Right lobe of liver (tissue), 6 donors: ENCODE data around the gene ICE2. TPM values are rescaled to one million over a fixed set of nuclear protein-coding genes. Genes with fewer than 3 reads are reported as not detected.
A peak's percentile ranks its signal among the peaks of the same experiment; 100 is the strongest.

Experiments used
- ATAC-seq, 4 donors: fragments of 200-7000 bp; cut with Tn5 transposase; one replicate each; pipeline ENCODE4 v1.9.1; 2020; ENCODE audit warnings: mild to moderate bottlenecking in 4 of 4, moderate library complexity in 4 of 4
- DNase-seq, 3 donors: peaks; one replicate each; pipeline ENCODE4 v3.0.0-alpha.2; 2020
- H3K27ac ChIP-seq, 3 donors: fragments of 200-600 bp; one replicate each; pipeline ENCODE4 v1.8.0; 2022
- H3K27me3 ChIP-seq, 2 donors: fragments of 200-600 bp; one replicate each; pipeline ENCODE4 v1.8.0; 2022
- H3K36me3 ChIP-seq, 4 donors: fragments of 200-600 bp; sonication (generic) in 1 of 4; one replicate each; pipeline versions ENCODE4 v1.5.1 to v1.8.0; 2017 to 2022; ENCODE audit warnings: control low read depth in 1 of 4
- H3K4me1 ChIP-seq, 4 donors: fragments of 200-600 bp; sonication (generic) in 1 of 4; one replicate each; pipeline versions ENCODE4 v1.5.1 to v1.8.0; 2017 to 2022; ENCODE audit warnings: control low read depth in 1 of 4
- H3K4me3 ChIP-seq, 3 donors: fragments of 200-600 bp; one replicate each; pipeline ENCODE4 v1.8.0; 2022
- H3K9me3 ChIP-seq, 4 donors: fragments of 200-600 bp; sonication (generic) in 1 of 4; one replicate each; pipeline versions ENCODE4 v1.5.1 to v1.8.0; 2017 to 2022; ENCODE audit warnings: control low read depth in 1 of 4
- CTCF ChIP-seq, 4 donors: fragments of 200-600 bp in 3 of 4; fragments of 450-650 bp in 1 of 4; IDR thresholded peaks; one replicate each; pipeline versions ENCODE4 v1.5.1 to v1.8.0; 2016 to 2022; ENCODE audit warnings: antibody characterized with exemption in 4 of 4, mild to moderate bottlenecking in 2 of 4
- POLR2A ChIP-seq: fragments of 450-650 bp; IDR thresholded peaks from one replicate; pipeline ENCODE4 v1.6.1; 2017; ENCODE audit warnings: antibody characterized with exemption, mild to moderate bottlenecking
- WGBS: methylation state at CpG from one replicate; pipeline ENCODE4 v1.1.6; 2018; ENCODE audit warnings: low coverage, low lambda C conversion rate; ENCODE audit not compliant: insufficient coverage; ENCODE audit errors: missing lambda C conversion rate; 5-methylcytosine and 5-hydroxymethylcytosine counted together
- intact Hi-C, 2 donors: fragments of 100-400 bp; cut with DNase I; formaldehyde crosslinking; loops; one replicate each; pipeline versions ENCODE4 v1.11.2 to v1.14.1; 2022
- total RNA-seq, 6 experiments: library from RNA; depleted of rRNA in 2 of 6; stranded (reverse); fragments of >200 nt in 2 of 6; fragmentation: NEBNext Ultra II Directional in 3 of 6; extraction: Animal tissue kit (Norgen Biotek cat#: 25700) in 3 of 6; gene quantifications; one replicate each; pipeline versions ENCODE4 v1.1.0 to v1.2.4, GENCODE V29; 2016 to 2023
- donor health status: DM: no; HTN: yes; CAD: no.
- donor health status: DM: no; HTN: no; CAD: no.
- donor health status: DM: no; HTN: no; CAD: no.
- donor health status: DM: no; HTN: yes; CAD: no.
- donor health status: DM: no; HTN: yes; CAD: no.

ICE2 gene
- total RNA-seq, 6 experiments from 2014 or later = 13.1 to 31.7 (median 17.6) TPM

- no peak overlapping the region for H3K4me3 ChIP-seq
- H3K27me3 ChIP-seq = no peaks in the 10 kb centered on the region
- no peaks in the 10 kb centered on the region for H3K9me3 ChIP-seq
- TF ChIP-seq POLR2A = no peak
- TF ChIP-seq CTCF (IDR thresholded peaks at IDR 0.05) = no peak
- ATAC-seq (no peak), DNase-seq (no peak)
- H3K4me1 ChIP-seq = no peaks in the 10 kb centered on the region
- 75% methylated on average over 1 of the region's 1 CpG for WGBS
- no peak overlapping the region for H3K27ac ChIP-seq
- intact Hi-C loops = no loop called here
- H3K36me3 ChIP-seq = peaks cover 0 to 5% (median 0%) of the 10 kb centered on the region in 4 donors
Observed at GRCh38 chr15:60441331-60441730, 37.6 kb downstream of the ICE2 start.

GRCh38 chr15:60438646-60439045 is 40.3 kb downstream of the ICE2 start:
- ATAC-seq = no peak

GRCh38 chr15:60428935-60429334 is 50.0 kb downstream of the ICE2 start:
- no peak for TF ChIP-seq CTCF (IDR thresholded peaks at IDR 0.05)
- no peak for TF ChIP-seq POLR2A
- intact Hi-C loops = no loop called here
- DNase-seq = no peak
- H3K4me1 ChIP-seq = no peaks in the 10 kb centered on the region
- H3K9me3 ChIP-seq = no peaks in the 10 kb centered on the region
- no peak for ATAC-seq
- WGBS = 100% methylated on average over 1 of the region's 1 CpG
- peaks cover 0 to 23% (median 0%) of the 10 kb centered on the region in 4 donors for H3K36me3 ChIP-seq
- no peaks in the 10 kb centered on the region for H3K27me3 ChIP-seq
- no peak overlapping the region for H3K4me3 ChIP-seq
- no peak overlapping the region for H3K27ac ChIP-seq

More at GRCh38 chr15:60438646-60439045, 40.3 kb downstream of the ICE2 start:
- Histone ChIP-seq H3K27ac (no peak overlapping the region), H3K9me3 (no peaks in the 10 kb centered on the region), H3K4me1 (no peaks in the 10 kb centered on the region), H3K4me3 (no peak overlapping the region), H3K36me3 (peaks cover 0 to 8% (median 2%) of the 10 kb centered on the region in 4 donors), H3K27me3 (no peaks in the 10 kb centered on the region)
- no peak for DNase-seq
- intact Hi-C loops = no loop called here
- 100% methylated on average over 1 of the region's 1 CpG for WGBS
- TF ChIP-seq POLR2A (no peak), CTCF (IDR thresholded peaks at IDR 0.05) (no peak)

- 64% methylated on average over 2 of the region's 2 CpGs for WGBS
- H3K27ac ChIP-seq = no peak overlapping the region
- DNase-seq = no peak
- no peaks in the 10 kb centered on the region for H3K9me3 ChIP-seq
- peak in 1 of 4 donors; percentile 24 for ATAC-seq
- TF ChIP-seq CTCF (IDR thresholded peaks at IDR 0.05) (no peak), POLR2A (no peak)
- H3K36me3 ChIP-seq = peaks cover 0 to 24% (median 0%) of the 10 kb centered on the region in 4 donors
- H3K4me1 ChIP-seq = no peaks in the 10 kb centered on the region
- intact Hi-C loops = no loop called here
- H3K27me3 ChIP-seq = no peaks in the 10 kb centered on the region
- no peak overlapping the region for H3K4me3 ChIP-seq
Observed at GRCh38 chr15:60426870-60427508, 52.0 kb downstream of the ICE2 start.
